Breast epithelium (tissue), 3 donors: ENCODE results near the gene OR4E2.

Experiments
- CTCF ChIP-seq, 3 donors: fragments of 450-650 bp; IDR thresholded peaks; one replicate each; pipeline ENCODE4 v1.5.1; 2016 to 2017; ENCODE audit warnings: antibody characterized with exemption in 3 of 3, mild to moderate bottlenecking in 3 of 3, moderate library complexity in 3 of 3
- POLR2A ChIP-seq: fragments of 450-650 bp; IDR thresholded peaks from one replicate; pipeline ENCODE4 v1.6.1; 2016; ENCODE audit warnings: antibody characterized with exemption, mild to moderate bottlenecking, moderate library complexity
- POLR2AphosphoS5 ChIP-seq, 3 donors: sonication (generic); formaldehyde crosslinking; IDR thresholded peaks; one replicate each; pipeline ENCODE4 v1.6.1; 2017; ENCODE audit warnings: antibody characterized with exemption in 3 of 3

GRCh38 chr14:21653331-21653885 is at the start of gene OR4E2:
- no peak for TF ChIP-seq CTCF (IDR thresholded peaks at IDR 0.05)
- no peak for TF ChIP-seq POLR2A
- TF ChIP-seq POLR2AphosphoS5 (IDR thresholded peaks at IDR 0.05): no peak
